Loucy (cell line): Measurements from ENCODE around the gene PDIA6.
A peak's percentile ranks its signal among the peaks of the same experiment; 100 is the strongest.
"Not testable (repeated sequence)": the region's sequence is repeated elsewhere in the genome, so short reads cannot be mapped to it uniquely, and the experiment has no call there.

Experiments used
- H2AFZ ChIP-seq: fragments of 200-600 bp; sonication (generic); 2 replicates; pipeline ENCODE4 v1.6.0; 2016; ENCODE audit warnings: antibody characterized with exemption, mild to moderate bottlenecking, low read length, moderate library complexity
- H3F3A ChIP-seq: fragments of 200-600 bp; 2 replicates; pipeline ENCODE4 v1.6.0; 2016; ENCODE audit warnings: antibody characterized with exemption, low read depth, mild to moderate bottlenecking
- H3K27me3 ChIP-seq: fragments of 200-600 bp; sonication (generic); 2 replicates; pipeline ENCODE4 v1.6.1; 2014; ENCODE audit warnings: low read length, mild to moderate bottlenecking; ENCODE audit not compliant: insufficient read depth, poor library complexity, severe bottlenecking
- H3K36me3 ChIP-seq: fragments of 200-600 bp; sonication (generic); 2 replicates; pipeline ENCODE4 v1.6.1; 2016; ENCODE audit warnings: low read length; ENCODE audit not compliant: insufficient read depth
- H3K4me1 ChIP-seq: fragments of 200-600 bp; sonication (generic); 2 replicates; pipeline ENCODE4 v1.5.1; 2014; ENCODE audit warnings: low read length, mild to moderate bottlenecking; ENCODE audit not compliant: insufficient read depth, poor library complexity, severe bottlenecking
- H3K4me2 ChIP-seq: fragments of 200-600 bp; sonication (generic); 2 replicates; pipeline ENCODE4 v1.6.0; 2014; ENCODE audit warnings: antibody characterized with exemption, low read length, low read depth, mild to moderate bottlenecking; ENCODE audit not compliant: poor library complexity, severe bottlenecking
- H3K4me3 ChIP-seq: fragments of 200-600 bp; sonication (generic); 2 replicates; pipeline ENCODE4 v1.5.1; 2014; ENCODE audit warnings: low read length, mild to moderate bottlenecking, mixed read lengths; ENCODE audit not compliant: poor library complexity, severe bottlenecking
- H3K79me2 ChIP-seq: fragments of 200-600 bp; sonication (generic); 2 replicates; pipeline ENCODE4 v1.6.1; 2014; ENCODE audit warnings: low read length; ENCODE audit not compliant: insufficient read depth
- H3K9ac ChIP-seq: fragments of 200-600 bp; sonication (generic); 2 replicates; pipeline ENCODE4 v1.6.0; 2014; ENCODE audit warnings: mild to moderate bottlenecking, low read depth, low read length, moderate library complexity; ENCODE audit not compliant: poor library complexity, severe bottlenecking
- H3K9me2 ChIP-seq: fragments of 200-600 bp; sonication (generic); replicated peaks from 2 replicates; pipeline ENCODE4 v1.6.1; 2016; ENCODE audit warnings: low read depth, low read length, mixed read lengths
- H3K9me3 ChIP-seq: fragments of 200-600 bp; sonication (generic); 2 replicates; pipeline ENCODE4 v1.6.1; 2014; ENCODE audit warnings: mild to moderate bottlenecking, antibody characterized with exemption, low read length, low read depth; ENCODE audit not compliant: insufficient read depth
- H4K20me1 ChIP-seq: fragments of 200-600 bp; sonication (generic); 2 replicates; pipeline ENCODE4 v1.6.0; 2014; ENCODE audit warnings: antibody characterized with exemption, low read length, mild to moderate bottlenecking; ENCODE audit not compliant: insufficient read depth, poor library complexity, severe bottlenecking
- CTCF ChIP-seq: fragments of 200-600 bp; sonication (generic); conservative IDR thresholded peaks from 2 replicates; pipeline ENCODE4 v1.5.1; 2014; ENCODE audit warnings: mild to moderate bottlenecking, antibody characterized with exemption, low read length
- EZH2phosphoT487 ChIP-seq: fragments of 200-600 bp; IDR thresholded peaks from 2 replicates; pipeline ENCODE4 v1.6.1; 2018; ENCODE audit warnings: antibody characterized with exemption, mild to moderate bottlenecking, moderate library complexity, borderline replicate concordance

Gene PDIA6

GRCh38 chr2:10819714-10820314 is 7.2 kb upstream of the PDIA6 start:
- Histone ChIP-seq H3K4me3 (no peak overlapping the region), H2AFZ (no peak overlapping the region), H3K9ac (no peak overlapping the region), H3K27me3 (peaks cover 8% of the 10 kb centered on the region), H3K4me2 (no peak overlapping the region), H3K9me3 (no peaks in the 10 kb centered on the region), H3K9me2 (no peaks in the 10 kb centered on the region), H3K79me2 (no peaks in the 10 kb centered on the region), H3K4me1 (no peaks in the 10 kb centered on the region), H3F3A (no peaks in the 10 kb centered on the region), H4K20me1 (no peaks in the 10 kb centered on the region), H3K36me3 (no peaks in the 10 kb centered on the region)
- TF ChIP-seq EZH2phosphoT487: no peak
- no peak for TF ChIP-seq CTCF

- Histone ChIP-seq H3K27me3 (peaks cover 8% of the 10 kb centered on the region), H3F3A (no peaks in the 10 kb centered on the region), H3K79me2 (no peaks in the 10 kb centered on the region), H4K20me1 (no peaks in the 10 kb centered on the region), H3K9ac (no peak overlapping the region), H3K9me3 (no peaks in the 10 kb centered on the region), H3K4me3 (no peak overlapping the region), H3K36me3 (no peaks in the 10 kb centered on the region), H3K4me2 (no peak overlapping the region), H3K9me2 (no peaks in the 10 kb centered on the region), H2AFZ (no peak overlapping the region), H3K4me1 (no peaks in the 10 kb centered on the region)
- TF ChIP-seq EZH2phosphoT487 (no peak), CTCF (no peak)
Observed at GRCh38 chr2:10818984-10819383, 6.4 kb upstream of the PDIA6 start.

- not testable (repeated sequence) for H3K4me3 ChIP-seq, H2AFZ ChIP-seq, H3F3A ChIP-seq, H3K27me3 ChIP-seq, H3K9me2 ChIP-seq, H3K4me2 ChIP-seq, H4K20me1 ChIP-seq, H3K9me3 ChIP-seq, H3K36me3 ChIP-seq, H3K79me2 ChIP-seq, H3K9ac ChIP-seq, H3K4me1 ChIP-seq
Observed at GRCh38 chr2:10818305-10818704, 5.7 kb upstream of the PDIA6 start.

GRCh38 chr2:10817413-10817812 is 4.8 kb upstream of the PDIA6 start:
- TF ChIP-seq EZH2phosphoT487: no peak
- TF ChIP-seq CTCF: peak; percentile 79
- H3K27me3 ChIP-seq: peaks cover 8% of the 10 kb centered on the region
- no peak overlapping the region for H2AFZ ChIP-seq
- peaks cover 4% of the 10 kb centered on the region for H3K4me1 ChIP-seq
- peaks cover 1% of the 10 kb centered on the region; the same call in 1 of the 2 replicates for H3K79me2 ChIP-seq
- no peaks in the 10 kb centered on the region for H4K20me1 ChIP-seq
- H3K4me2 ChIP-seq: no peak overlapping the region
- no peak overlapping the region for H3K4me3 ChIP-seq
- no peak overlapping the region for H3K9ac ChIP-seq
- no peaks in the 10 kb centered on the region for H3F3A ChIP-seq
- H3K36me3 ChIP-seq: no peaks in the 10 kb centered on the region
- H3K9me3 ChIP-seq: no peaks in the 10 kb centered on the region
- no peaks in the 10 kb centered on the region for H3K9me2 ChIP-seq
